ENCODE measurements around the gene NSUN4. TPM values are rescaled to one million over a fixed set of nuclear protein-coding genes. Genes with fewer than 3 reads are reported as not detected.

Gene NSUN4
- total and polyA plus RNA-seq, 9 of the 15 experiments (the other 6 are each of a cell fraction or from before 2014, with no cell fraction given) = 33.4 to 60.2 (median 46.3) TPM

DNA sequence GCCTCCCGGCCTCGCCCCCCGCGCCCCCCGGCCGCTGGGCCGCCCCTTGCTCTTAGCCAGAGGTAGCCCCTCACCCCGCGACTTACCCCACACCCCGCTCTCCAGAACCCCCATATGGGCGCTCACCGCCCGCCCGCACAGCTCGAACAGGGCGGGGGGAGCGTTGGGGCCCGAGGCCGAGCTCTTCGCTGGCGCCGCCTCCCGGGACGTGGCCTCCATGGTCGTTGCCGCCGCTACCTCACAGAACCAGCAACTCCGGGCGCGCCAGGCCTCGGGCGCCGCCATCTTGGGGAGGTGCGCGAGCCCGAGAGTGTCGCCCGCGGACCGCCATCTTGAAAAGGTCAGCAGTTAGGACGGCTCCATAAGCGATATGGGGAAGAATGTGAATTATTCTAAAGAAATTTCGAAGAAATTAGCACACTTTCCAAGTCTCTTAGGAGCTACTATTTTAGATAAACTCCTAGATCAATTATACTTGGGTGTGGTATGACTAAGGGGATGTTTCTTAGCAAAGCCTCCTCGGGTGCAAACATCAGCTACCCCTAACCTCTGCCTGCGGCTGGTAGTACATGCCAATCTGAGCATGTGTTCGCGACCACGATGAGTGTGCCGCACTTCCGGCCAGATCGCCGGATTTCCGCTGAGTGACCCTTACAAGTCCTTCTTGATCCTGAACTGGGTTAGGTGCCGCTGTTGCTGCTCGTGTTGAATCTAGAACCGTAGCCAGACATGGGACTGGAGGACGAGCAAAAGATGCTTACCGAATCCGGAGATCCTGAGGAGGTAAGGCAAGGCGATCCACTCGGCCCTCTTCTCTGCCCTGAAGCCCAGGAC is 37.4 kb upstream of the NSUN4 start, which contains the start of the genes LRRC41 and UQCRH (continued):
- peak; percentile 50; the same call in 1 of the 2 replicates for TF ChIP-seq ZNF76 (CRISPR knock-in tag; IDR thresholded peaks at IDR 0.05; ENCODE audit: borderline replicate concordance)
- TF ChIP-seq NBN (IDR thresholded peaks at IDR 0.05; ENCODE audit: low read depth) = no peak; the same call in 1 of the 2 replicates
- TF ChIP-seq, protein P1, sequence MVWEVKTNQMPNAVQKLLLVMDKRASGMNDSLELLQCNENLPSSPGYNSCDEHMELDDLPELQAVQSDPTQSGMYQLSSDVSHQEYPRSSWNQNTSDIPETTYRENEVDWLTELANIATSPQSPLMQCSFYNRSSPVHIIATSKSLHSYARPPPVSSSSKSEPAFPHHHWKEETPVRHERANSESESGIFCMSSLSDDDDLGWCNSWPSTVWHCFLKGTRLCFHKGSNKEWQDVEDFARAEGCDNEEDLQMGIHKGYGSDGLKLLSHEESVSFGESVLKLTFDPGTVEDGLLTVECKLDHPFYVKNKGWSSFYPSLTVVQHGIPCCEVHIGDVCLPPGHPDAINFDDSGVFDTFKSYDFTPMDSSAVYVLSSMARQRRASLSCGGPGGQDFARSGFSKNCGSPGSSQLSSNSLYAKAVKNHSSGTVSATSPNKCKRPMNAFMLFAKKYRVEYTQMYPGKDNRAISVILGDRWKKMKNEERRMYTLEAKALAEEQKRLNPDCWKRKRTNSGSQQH (CRISPR knock-in tag; IDR thresholded peaks at IDR 0.05) = no peak
- TF ChIP-seq, protein P2, sequence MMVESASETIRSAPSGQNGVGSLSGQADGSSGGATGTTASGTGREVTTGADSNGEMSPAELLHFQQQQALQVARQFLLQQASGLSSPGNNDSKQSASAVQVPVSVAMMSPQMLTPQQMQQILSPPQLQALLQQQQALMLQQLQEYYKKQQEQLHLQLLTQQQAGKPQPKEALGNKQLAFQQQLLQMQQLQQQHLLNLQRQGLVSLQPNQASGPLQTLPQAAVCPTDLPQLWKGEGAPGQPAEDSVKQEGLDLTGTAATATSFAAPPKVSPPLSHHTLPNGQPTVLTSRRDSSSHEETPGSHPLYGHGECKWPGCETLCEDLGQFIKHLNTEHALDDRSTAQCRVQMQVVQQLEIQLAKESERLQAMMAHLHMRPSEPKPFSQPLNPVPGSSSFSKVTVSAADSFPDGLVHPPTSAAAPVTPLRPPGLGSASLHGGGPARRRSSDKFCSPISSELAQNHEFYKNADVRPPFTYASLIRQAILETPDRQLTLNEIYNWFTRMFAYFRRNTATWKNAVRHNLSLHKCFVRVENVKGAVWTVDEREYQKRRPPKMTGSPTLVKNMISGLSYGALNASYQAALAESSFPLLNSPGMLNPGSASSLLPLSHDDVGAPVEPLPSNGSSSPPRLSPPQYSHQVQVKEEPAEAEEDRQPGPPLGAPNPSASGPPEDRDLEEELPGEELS (CRISPR knock-in tag; IDR thresholded peaks at IDR 0.05; ENCODE audit: borderline replicate concordance) = 0 out of 2 replicates have a peak, but pooled peaks have one; percentile 53
- TF ChIP-seq PCBP2 (IDR thresholded peaks at IDR 0.05; ENCODE audit: low read depth, low read length, poor library complexity, severe bottlenecking) = no peak
- no peak; the same call in 1 of the 2 replicates for TF ChIP-seq SMARCE1 (IDR thresholded peaks at IDR 0.05)
- TF ChIP-seq ATF1 (CRISPR knock-in tag; IDR thresholded peaks at IDR 0.05) = no peak
- peak; percentile 96 for TF ChIP-seq ATF1 (tag; IDR thresholded peaks at IDR 0.05)
- no peak for TF ChIP-seq SLC30A9 (CRISPR knock-in tag; IDR thresholded peaks at IDR 0.05)
- TF ChIP-seq ZNF324 (CRISPR knock-in tag; IDR thresholded peaks at IDR 0.05) = peak; percentile 31; the same call in 1 of the 2 replicates
- no peak for TF ChIP-seq PURB (CRISPR knock-in tag; IDR thresholded peaks at IDR 0.05; ENCODE audit: low read depth)
- TF ChIP-seq, protein P3, sequence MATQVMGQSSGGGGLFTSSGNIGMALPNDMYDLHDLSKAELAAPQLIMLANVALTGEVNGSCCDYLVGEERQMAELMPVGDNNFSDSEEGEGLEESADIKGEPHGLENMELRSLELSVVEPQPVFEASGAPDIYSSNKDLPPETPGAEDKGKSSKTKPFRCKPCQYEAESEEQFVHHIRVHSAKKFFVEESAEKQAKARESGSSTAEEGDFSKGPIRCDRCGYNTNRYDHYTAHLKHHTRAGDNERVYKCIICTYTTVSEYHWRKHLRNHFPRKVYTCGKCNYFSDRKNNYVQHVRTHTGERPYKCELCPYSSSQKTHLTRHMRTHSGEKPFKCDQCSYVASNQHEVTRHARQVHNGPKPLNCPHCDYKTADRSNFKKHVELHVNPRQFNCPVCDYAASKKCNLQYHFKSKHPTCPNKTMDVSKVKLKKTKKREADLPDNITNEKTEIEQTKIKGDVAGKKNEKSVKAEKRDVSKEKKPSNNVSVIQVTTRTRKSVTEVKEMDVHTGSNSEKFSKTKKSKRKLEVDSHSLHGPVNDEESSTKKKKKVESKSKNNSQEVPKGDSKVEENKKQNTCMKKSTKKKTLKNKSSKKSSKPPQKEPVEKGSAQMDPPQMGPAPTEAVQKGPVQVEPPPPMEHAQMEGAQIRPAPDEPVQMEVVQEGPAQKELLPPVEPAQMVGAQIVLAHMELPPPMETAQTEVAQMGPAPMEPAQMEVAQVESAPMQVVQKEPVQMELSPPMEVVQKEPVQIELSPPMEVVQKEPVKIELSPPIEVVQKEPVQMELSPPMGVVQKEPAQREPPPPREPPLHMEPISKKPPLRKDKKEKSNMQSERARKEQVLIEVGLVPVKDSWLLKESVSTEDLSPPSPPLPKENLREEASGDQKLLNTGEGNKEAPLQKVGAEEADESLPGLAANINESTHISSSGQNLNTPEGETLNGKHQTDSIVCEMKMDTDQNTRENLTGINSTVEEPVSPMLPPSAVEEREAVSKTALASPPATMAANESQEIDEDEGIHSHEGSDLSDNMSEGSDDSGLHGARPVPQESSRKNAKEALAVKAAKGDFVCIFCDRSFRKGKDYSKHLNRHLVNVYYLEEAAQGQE (IDR thresholded peaks at IDR 0.05; ENCODE audit: borderline replicate concordance) = no peak
- TF ChIP-seq, protein P3 (CRISPR knock-in tag; IDR thresholded peaks at IDR 0.05; ENCODE audit: low read depth) = 0 out of 2 replicates have a peak, but pooled peaks have one; percentile 39
- TF ChIP-seq HDAC6 (IDR thresholded peaks at IDR 0.05; ENCODE audit: low read depth, low read length) = no peak
